GM18507 (cell line): ENCODE data around the gene IRF1.
"Not testable (repeated sequence)": the region's sequence is repeated elsewhere in the genome, so short reads cannot be mapped to it uniquely, and the experiment has no call there.

Source experiments
- DNase-seq: peaks from one replicate; pipeline ENCODE4 v3.0.0; 2011; ENCODE audit warnings: low read depth; ENCODE audit not compliant: insufficient read length; ENCODE audit errors: extremely low spot score
- FAIRE-seq: peaks from 2 replicates; lab custom pipeline; 2011; peaks lifted over from hg19 to GRCh38; lab: Jason Lieb, UNC

IRF1 gene, protein sequence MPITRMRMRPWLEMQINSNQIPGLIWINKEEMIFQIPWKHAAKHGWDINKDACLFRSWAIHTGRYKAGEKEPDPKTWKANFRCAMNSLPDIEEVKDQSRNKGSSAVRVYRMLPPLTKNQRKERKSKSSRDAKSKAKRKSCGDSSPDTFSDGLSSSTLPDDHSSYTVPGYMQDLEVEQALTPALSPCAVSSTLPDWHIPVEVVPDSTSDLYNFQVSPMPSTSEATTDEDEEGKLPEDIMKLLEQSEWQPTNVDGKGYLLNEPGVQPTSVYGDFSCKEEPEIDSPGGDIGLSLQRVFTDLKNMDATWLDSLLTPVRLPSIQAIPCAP

DNA sequence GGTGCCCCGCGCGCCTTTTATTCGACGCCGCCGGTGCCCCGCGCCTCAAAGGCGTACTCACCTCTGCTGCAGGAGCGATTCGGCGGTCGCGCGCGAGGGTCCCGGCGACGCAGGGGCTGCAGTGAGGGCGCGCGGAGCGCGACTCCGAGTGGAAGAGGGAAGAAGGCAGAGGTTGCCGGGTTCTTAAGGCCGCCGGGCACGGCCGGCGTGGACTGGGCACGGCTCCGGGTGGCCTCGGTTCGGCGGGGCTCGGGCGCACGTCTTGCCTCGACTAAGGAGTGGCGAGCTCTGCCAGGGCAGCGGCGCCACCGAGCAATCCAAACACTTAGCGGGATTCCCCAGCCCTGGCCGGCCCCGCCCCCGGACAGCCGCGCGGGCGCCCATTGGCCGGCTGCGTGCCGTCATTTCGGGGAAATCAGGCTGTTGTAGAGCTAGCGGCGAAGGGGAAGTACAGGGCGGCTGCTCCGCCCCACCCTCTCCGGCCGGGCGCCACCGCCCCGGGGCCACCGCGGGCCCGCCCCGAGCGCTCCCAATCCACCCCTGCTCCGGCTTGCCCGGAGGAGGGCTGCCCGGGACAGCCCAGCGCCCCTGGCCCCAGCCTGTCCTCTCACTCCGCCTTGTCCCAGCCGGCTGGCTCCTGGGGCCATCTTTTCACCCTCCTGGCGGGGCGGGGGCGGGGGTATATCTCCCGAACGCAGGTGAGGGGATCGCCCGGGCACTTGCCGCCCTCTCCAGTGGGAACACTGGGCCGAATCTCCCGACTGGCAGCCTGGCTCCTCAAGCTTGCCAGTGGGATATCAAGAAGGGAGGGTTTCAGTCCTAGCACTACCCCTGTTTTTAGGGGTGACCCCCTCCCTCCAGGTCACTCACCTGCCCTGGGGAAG, at the start of gene IRF1:
IRF1 (minus strand) TSS at position 290 of the 884 bp plus-strand sequence. CDS start 1,295 bp downstream, outside the sequence.
- DNase-seq, result peak; percentile 90
- FAIRE-seq, result peak; percentile 97

DNA sequence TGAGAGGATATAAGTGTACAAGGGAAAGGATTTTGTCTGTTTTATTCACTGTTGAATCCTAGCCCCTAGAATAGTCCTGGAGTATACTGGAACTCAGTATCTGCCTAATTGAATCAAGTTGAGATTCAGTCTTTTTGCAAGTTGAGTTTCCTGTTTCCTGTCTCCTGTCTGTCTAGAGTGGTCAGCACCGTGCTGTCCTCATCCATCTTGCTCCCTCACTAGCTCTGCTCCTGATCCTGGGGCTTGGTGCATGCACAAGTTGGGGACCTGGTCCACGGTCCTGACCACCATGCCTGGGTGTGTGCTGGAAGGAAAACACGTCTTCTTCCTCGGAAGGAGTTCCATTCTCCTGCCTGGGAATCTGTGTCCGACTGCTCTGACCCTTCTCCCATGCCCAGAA, 49.6 kb upstream of the IRF1 start:
- FAIRE-seq, result no peak
- DNase-seq, result no peak

DNA sequence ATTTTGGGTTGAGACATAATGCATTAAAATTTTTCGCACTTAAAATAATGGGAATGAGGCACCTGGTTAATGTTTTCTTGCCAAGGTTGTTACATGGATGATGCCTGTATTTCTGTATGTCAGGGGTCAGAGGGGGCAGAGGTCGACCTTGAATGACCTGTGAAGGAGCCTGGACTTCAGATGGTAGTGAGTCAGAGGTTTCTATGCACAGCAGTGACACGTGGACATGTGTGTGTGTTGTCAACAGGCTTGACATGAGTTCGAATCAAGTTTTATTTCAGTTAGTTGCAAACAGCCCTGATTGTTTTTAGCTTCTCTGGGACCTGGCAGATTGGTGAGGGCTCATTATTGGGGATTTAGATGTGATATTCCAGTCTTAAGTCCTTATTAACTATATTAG, 49.1 kb upstream of the IRF1 start:
- DNase-seq (no peak), FAIRE-seq (no peak)

DNA sequence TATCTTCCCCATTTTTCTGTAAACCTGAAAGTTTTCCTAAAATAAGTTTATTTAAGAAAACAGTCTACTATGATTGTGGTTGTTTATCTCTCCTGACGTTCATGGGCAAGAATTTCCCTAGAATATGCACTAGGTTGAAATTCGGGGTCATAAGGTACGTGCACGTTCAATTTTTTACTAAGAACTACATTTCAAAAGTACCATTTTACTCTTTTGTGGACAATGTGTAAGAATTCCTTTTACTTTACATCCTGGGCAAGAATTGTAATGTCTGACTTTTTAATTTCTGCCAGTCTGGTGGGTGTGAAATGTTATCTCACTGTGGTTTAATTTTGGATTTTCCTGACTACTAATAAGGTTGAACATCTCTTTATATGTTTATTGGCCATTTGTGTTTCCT, 40.4 kb upstream of the IRF1 start:
- FAIRE-seq (no peak), DNase-seq (no peak)

DNA sequence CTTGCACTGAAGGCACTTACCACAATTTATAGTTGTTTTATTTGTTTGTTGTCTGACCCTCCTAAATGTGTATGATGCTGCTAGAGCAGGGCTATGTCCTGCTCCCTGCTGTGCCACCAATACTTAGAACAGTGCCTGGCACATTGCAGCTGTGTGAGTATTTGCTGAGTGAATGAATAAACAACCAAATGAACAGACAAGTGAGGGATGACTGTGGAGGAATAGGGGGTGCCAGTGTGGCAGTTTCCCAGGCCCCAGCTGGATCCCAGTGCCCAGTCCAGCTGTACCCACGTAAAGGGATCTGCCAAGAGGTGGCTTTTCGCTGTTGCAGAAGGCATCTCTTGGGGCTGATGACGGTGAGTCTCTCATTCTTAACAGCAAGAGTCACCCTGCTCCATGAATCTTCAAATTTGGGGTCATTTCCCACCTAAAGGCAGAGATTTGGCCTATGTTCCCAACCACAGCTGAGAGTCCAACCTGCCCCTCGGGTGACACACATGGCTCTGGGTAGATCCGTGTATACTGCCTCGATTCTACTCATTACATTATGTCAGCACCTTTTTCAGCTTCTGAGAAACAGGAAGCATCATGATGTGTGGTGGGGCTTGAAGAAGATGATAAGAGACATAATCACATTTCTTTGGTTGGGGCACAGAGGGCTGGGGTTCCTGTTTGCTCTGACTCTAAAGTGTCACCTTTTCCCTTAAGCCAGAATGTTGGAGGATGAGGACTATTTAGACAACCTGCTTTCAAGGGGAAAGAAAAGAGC, 38.5 kb upstream of the IRF1 start:
- FAIRE-seq (no peak), DNase-seq (no peak)

DNA sequence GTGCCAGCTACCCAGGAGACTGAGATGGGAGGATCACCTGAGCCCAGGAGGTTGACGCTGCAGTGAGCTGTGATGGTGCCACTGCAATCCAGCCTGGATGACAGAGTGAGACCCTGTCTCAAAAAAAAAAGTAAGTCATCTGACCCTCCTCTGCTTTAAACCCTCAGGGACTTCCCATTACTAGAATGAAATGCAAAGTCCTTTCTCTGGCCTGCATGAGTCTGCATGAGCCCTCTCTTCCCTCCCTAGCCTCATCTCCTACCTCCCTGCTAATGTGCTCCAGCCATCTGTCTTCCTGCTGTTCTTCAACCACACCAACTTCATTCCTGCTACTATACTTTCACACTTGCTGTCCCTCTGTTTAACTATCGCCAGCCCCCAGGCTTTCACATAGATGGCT, 37.4 kb upstream of the IRF1 start:
- no peak for FAIRE-seq

DNA sequence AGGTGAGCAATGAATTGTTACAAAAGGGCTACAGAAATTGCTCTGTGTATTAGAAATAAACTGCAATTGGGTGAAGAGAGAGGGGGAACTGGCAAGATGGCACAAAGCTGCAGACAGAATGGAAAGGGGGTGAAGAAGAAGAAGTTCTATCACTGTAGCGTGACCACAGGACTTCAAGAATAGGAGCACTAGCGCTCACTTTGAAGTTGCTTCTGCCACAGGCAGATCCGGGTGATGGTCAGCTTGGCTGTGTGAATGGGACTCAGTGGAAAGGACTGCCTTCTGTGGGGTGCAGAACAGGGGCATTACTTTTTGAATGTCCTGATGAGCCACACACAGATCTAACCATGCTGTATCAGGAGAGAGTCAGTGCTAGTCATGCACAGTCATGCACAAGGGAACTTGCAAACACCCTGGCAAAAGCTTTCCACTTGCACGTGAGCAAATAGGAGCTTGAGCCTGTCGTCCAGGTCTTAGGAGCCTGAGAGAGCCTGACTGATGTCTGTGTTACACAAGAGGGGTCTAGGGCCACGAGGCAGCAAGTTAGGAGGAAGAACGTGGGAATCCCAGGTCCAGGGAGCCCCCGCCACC, 36.5 kb upstream of the IRF1 start:
- no peak for DNase-seq
- no peak for FAIRE-seq

More for the DNA sequence above, 37.4 kb upstream of the IRF1 start:
- DNase-seq, result no peak

DNA sequence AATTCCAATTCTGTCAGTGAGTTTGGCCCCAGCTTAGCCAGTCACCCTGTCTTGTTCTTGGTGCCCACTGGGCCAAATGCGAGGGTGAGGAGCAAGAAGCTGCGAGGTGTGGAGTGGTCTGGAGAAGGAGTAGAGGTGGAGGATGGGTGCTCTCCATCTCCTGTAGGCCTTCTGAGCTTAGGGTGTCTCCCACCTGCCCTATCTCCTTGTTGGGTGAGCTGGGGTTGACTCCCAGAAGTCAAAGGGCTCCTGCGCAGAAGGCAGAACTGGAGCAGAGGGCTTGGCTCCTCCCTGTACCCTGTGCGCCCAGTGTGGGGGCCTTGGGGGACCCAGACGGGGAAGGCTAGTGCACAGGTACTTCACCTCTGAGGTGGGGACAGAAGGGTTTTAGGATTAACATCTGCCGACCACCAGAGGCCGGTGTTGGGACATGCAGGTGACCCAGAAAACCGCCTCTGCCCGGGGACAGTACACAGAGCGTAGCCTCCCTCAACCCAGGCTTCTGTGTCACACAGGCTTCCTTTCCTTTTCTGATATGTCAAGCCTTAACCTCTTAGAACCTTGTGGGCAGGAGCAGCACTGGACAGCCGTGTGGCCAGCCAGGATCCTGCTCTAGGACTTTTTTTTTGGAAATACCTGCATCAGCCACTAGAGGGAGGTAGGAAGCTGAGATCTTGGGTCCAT, 35.9 kb upstream of the IRF1 start:
- FAIRE-seq (peak; percentile 90), DNase-seq (peak; percentile 32)

DNA sequence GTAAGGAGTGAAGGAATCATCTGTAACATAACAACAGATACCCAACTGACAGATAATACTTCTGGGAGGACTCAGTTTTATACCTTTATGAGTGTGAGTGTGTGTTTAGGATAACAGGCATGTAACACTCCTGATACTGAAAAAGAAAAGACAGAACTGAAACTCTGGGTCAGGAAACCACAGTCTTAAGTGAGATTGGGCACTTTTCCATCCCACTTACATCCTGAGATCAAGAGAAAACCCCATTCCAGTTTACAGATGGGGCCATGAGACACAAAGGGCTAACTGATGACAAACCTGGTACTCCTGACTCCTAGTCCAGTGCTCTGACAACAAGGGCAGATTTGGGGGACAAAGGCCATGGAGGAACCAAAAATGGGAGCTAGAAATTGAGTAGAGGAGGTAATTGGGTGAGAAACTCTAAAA, 34.7 kb upstream of the IRF1 start:
- DNase-seq, result peak; percentile 49
- peak; percentile 97 for FAIRE-seq

DNA sequence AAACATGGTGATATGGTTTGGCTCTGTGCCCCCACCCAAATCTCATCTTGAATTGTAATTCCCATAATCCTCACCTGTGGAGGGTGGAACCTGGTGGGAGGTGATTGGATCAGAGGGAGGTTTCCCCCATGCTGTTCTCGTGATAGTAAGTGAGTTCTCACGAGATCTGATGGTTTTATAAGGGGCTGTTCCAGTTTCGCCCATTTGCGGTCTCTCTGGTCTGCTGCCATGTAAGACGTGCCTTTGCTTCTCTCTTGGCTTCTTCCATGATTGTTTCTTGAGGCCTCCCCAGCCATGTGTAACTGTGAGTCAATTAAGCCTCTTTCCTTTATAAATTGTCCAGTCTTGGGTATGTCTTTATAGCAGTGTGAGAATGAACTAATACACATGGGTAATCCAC, 34.3 kb upstream of the IRF1 start:
- FAIRE-seq, DNase-seq: not testable (repeated sequence)

DNA sequence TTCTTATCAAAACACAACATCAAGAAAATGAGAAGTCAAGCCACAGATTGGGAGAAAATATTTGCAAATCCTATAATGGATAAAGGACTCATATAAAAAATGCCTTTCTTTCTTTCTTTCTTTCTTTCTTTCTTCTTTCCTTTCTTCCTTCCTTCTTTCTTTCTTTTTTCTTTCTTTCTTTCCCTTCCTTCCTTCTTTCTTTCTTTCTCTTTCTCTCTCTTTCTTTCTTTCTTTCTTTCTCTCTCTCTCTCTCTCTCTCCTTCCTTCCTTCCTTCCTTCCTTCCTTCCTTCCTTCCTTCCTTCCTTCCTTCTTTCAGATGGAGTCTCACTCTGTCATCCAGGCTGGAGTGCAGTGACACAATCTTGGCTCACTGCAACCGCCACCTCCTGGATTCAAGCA, 31.5 kb upstream of the IRF1 start:
- not testable (repeated sequence) for FAIRE-seq, DNase-seq

DNA sequence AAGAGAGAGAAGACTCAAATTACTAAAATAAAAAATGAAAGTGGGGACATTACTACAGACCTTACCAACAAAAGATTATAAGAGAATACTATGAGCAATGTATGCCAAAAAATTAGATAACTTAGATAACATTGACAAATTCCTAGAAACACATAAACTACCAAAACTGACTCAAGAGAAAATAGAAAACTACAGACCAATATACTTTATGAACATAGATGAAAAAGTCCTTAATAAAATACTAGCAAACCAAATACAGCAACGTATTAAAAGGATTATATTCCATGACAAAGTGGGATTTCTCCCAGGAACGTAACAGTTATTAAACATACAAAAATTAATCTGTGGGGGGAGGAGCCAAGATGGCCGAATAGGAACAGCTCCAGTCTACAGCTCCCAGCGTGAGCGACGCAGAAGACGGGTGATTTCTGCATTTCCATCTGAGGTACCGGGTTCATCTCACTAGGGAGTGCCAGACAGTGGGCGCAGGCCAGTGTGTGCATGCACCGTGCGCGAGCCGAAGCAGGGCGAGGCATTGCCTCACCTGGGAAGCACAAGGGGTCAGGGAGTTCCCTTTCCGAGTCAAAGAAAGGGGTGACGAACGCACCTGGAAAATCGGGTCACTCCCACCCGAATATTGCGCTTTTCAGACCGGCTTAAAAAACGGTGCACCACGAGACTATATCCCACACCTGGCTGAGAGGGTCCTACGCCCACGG, 23.2 kb upstream of the IRF1 start:
- not testable (repeated sequence) for FAIRE-seq, DNase-seq

DNA sequence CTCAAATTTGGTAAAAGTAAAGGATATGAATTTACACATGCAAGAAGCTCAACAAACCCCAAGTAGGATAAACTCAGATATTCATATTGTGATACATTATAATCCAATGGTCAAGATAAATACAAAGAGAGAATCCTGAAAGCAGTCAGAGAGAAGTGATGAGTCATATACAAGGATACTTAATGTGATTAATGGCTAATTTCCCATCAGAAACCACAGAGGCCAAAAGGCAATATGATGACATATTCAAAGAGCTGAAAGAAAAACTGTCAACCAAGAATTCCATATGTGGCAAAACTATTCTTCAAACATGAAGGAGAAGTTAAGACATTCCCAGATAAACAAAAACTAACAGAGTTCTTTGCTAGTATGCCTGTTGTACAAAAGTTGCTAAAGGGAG, 19.5 kb upstream of the IRF1 start:
- peak; percentile 39 for FAIRE-seq
- DNase-seq, result no peak

DNA sequence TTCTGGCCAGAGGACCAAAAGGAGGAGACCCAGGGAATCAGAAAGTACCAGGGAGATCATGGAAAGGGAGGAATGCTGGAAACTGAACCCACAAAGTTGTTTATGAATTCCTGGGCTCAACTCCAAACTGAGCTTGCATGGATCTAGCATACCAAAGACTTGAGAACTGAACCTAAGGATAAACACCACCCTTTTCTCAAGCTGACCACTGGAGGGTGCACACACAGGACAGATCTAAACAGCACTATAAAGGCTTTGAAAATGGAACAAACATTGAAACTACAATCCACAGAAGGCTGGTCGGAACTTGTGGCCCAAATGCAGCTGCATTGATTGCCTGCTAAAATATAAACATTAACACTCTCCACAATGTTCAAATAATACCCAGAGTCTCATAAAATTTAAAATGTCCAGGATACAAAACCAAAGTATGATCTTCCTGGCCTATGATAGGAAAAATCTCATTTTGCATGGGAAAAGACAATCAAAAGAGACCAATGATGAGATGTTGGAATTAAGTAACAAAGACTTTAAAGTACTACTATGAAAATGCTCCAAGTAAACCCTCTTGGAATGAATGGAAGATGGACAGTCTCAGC, 15.6 kb upstream of the IRF1 start:
- DNase-seq (no peak), FAIRE-seq (peak; percentile 71)

DNA sequence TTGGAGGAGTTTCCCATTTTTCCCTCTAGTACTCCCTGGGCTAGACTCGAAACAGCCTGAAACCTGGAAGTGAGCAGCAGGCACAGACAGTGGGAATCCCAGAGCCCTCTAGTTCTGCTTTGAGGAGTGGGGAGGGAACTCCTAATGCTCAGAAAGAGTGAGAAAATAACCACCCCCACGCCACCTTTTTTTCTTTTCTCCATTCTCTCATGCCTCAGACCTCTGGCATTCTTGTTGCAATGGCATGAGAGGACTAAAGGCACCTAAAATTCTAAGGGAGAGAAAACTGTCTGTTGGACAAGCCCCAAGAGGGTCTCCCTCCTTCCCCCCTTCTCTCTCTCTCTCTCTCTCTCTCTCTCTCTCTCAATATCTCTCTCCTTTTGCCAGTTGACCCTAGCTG, 15.1 kb upstream of the IRF1 start:
- no peak for DNase-seq
- FAIRE-seq, result no peak

DNA sequence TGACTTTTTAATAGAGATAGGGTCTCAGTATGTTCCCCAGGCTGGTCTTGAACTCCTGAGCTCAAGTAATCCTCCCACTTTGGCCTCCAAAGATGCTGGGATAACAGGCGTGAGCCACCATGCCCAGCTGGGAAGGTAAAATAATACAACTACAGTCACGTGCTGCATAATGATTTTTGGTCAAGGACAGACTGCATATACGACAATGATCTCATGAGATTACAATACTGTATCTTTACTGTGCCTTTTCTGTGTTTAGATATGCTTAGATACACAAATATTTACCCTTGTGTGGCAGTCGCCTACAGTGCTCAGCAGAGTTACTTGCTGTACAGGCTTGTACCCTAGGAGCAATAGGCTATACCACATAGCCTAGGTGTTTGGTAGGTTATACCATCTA, 14.2 kb upstream of the IRF1 start:
- no peak for FAIRE-seq
- DNase-seq, result no peak

DNA sequence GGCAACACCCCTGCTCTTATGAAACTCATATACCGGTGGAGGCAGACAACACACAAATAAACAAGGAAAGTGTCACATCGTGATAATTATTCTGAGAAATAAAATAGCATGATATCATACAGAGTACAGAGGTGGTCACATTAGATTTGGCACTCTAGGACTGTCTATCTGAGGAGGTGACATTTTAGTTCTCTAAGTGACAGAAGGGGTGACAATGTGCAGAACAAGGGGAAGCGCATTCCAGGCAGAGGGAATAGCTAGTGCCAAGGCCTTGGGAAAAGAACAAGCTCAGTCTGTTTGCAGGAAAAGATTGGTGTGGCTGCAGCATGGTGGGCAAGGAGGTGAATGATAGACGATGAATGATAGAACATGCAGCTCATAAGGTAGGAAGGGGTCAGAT, 12.7 kb upstream of the IRF1 start:
- DNase-seq, result no peak
- FAIRE-seq, result no peak
